Subcutaneous adipose tissue (tissue), 4 donors: ENCODE measurements around the gene GPR55. TPM values are rescaled to one million over a fixed set of nuclear protein-coding genes. Genes with fewer than 3 reads are reported as not detected.

ENCODE experiments used
- CTCF ChIP-seq: fragments of 450-650 bp; IDR thresholded peaks from one replicate; pipeline ENCODE4 v1.5.1; 2016; ENCODE audit warnings: low read depth, mild to moderate bottlenecking, control low read depth, antibody characterized with exemption, moderate library complexity
- total RNA-seq, 4 donors: library from RNA; depleted of rRNA; stranded (reverse); fragments of >200 nt; gene quantifications; one replicate each; pipeline ENCODE4 v1.1.0, GENCODE V29; 2016

GPR55 gene
- total RNA-seq, 4 donors from 2014 or later = under 0.01 to 0.38 (median 0.17) TPM; not detected in 1

GRCh38 chr2:230947908-230948365 is 22.9 kb upstream of the GPR55 start:
- no peak for TF ChIP-seq CTCF

GRCh38 chr2:230947235-230947576 is 22.2 kb upstream of the GPR55 start:
- TF ChIP-seq CTCF = no peak

GRCh38 chr2:230946429-230947234 is 21.6 kb upstream of the GPR55 start:
- TF ChIP-seq CTCF = no peak

GRCh38 chr2:230944757-230945372 is 19.8 kb upstream of the GPR55 start:
- TF ChIP-seq CTCF = no peak

GRCh38 chr2:230944123-230944653 is 19.1 kb upstream of the GPR55 start:
- no peak for TF ChIP-seq CTCF

- TF ChIP-seq CTCF = no peak
These were observed 18.2 kb upstream of the GPR55 start for GRCh38 chr2:230942920-230943896.

GRCh38 chr2:230942371-230942770 is 17.3 kb upstream of the GPR55 start:
- TF ChIP-seq CTCF = no peak
